ENCODE data around the gene KCNJ11.

DNA sequence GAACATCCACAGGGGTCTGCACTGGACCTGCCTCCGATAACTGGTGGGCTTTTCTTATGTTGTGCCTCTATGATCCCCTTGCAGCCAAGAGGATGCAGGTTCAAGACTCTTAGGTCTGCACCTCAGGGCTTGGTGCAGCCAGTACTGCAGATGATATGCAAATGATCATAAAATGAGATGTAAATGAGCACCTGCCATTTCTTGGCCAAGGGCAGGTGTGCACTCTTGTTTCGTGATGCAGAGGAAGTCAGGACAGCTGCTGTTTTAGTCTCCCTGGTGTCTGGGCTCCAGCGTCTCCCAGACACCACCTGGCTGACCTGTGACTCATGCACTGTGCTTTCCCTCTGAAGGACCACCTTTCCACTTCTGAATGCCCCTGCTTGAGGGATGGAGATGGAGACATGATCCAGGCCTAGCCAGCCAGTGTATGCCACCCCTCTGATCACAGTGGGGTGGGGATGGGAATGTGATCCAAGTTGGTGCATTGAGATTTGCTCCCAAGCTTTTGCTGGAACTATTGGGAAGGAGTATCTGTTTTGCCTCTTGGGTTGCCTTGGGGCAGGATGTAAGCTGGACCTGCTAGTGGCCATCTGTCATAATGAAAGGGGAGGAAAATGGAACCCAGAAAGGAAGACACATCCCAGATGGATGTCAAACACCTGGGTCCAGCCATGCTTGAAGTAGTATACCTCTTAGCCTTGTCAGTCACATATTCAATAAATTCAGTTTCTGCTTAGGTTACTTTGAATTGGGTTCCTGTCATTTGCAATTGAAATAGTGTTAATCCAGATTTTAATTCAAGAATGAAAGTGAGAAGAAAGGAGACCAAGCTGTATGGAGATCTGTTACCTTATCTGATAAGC is 3.3 kb upstream of the KCNJ11 start:
- no peak for TF ChIP-seq POLR2A (IDR thresholded peaks at IDR 0.05)
- TF ChIP-seq, protein P1, sequence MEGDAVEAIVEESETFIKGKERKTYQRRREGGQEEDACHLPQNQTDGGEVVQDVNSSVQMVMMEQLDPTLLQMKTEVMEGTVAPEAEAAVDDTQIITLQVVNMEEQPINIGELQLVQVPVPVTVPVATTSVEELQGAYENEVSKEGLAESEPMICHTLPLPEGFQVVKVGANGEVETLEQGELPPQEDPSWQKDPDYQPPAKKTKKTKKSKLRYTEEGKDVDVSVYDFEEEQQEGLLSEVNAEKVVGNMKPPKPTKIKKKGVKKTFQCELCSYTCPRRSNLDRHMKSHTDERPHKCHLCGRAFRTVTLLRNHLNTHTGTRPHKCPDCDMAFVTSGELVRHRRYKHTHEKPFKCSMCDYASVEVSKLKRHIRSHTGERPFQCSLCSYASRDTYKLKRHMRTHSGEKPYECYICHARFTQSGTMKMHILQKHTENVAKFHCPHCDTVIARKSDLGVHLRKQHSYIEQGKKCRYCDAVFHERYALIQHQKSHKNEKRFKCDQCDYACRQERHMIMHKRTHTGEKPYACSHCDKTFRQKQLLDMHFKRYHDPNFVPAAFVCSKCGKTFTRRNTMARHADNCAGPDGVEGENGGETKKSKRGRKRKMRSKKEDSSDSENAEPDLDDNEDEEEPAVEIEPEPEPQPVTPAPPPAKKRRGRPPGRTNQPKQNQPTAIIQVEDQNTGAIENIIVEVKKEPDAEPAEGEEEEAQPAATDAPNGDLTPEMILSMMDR (IDR thresholded peaks at IDR 0.05) = no peak

All from adrenal gland (tissue), 5 donors.